ENCODE results near the gene MCM9.
"Not testable (repeated sequence)": the region's sequence is repeated elsewhere in the genome, so short reads cannot be mapped to it uniquely, and the experiment has no call there.

MCM9 gene

GRCh38 chr6:118872318-118872717, 62.6 kb downstream of the MCM9 start:
- Histone ChIP-seq H3K4me3 (ENCODE audit: low read depth in 1 of 2, low read length in 2 of 2) (no peak overlapping the region), H3K9me3 (ENCODE audit: control insufficient read depth in 1 of 2, low read length in 2 of 2) (no peaks in the 10 kb centered on the region), H3K4me1 (ENCODE audit: control insufficient read depth in 1 of 2, insufficient read depth in 2 of 2, low read length in 2 of 2) (no peaks in the 10 kb centered on the region)

GRCh38 chr6:118871331-118871730, 63.6 kb downstream of the MCM9 start:
- H3K27me3 ChIP-seq (ENCODE audit: control insufficient read depth in 1 of 2, insufficient read depth in 2 of 2, low read length in 2 of 2), result no peaks in the 10 kb centered on the region
- H3K36me3 ChIP-seq (ENCODE audit: control insufficient read depth in 1 of 2, insufficient read depth in 2 of 2, low read length in 2 of 2), result no peaks in the 10 kb centered on the region
- no peak overlapping the region for H3K27ac ChIP-seq (ENCODE audit: low read depth, low read length)
- no peaks in the 10 kb centered on the region for H3K9me3 ChIP-seq (ENCODE audit: control insufficient read depth in 1 of 2, low read length in 2 of 2)
- H3K9ac ChIP-seq (ENCODE audit: low read depth in 1 of 2, low read length in 2 of 2), result no peak overlapping the region
- H3K4me1 ChIP-seq (ENCODE audit: control insufficient read depth in 1 of 2, insufficient read depth in 2 of 2, low read length in 2 of 2), result no peaks in the 10 kb centered on the region
- no peak overlapping the region for H3K4me3 ChIP-seq (ENCODE audit: low read depth in 1 of 2, low read length in 2 of 2)

More at GRCh38 chr6:118872318-118872717, 62.6 kb downstream of the MCM9 start:
- Histone ChIP-seq H3K27ac (ENCODE audit: low read depth, low read length) (no peak overlapping the region), H3K36me3 (ENCODE audit: control insufficient read depth in 1 of 2, insufficient read depth in 2 of 2, low read length in 2 of 2) (no peaks in the 10 kb centered on the region), H3K9ac (ENCODE audit: low read depth in 1 of 2, low read length in 2 of 2) (no peak overlapping the region), H3K27me3 (ENCODE audit: control insufficient read depth in 1 of 2, insufficient read depth in 2 of 2, low read length in 2 of 2) (no peaks in the 10 kb centered on the region)

- no peak overlapping the region for H3K9ac ChIP-seq (ENCODE audit: low read depth in 1 of 2, low read length in 2 of 2)
- H3K4me1 ChIP-seq (ENCODE audit: control insufficient read depth in 1 of 2, insufficient read depth in 2 of 2, low read length in 2 of 2), result no peaks in the 10 kb centered on the region
- no peaks in the 10 kb centered on the region for H3K36me3 ChIP-seq (ENCODE audit: control insufficient read depth in 1 of 2, insufficient read depth in 2 of 2, low read length in 2 of 2)
- no peaks in the 10 kb centered on the region for H3K9me3 ChIP-seq (ENCODE audit: control insufficient read depth in 1 of 2, low read length in 2 of 2)
- H3K4me3 ChIP-seq (ENCODE audit: low read depth in 1 of 2, low read length in 2 of 2), result no peak overlapping the region
- no peak overlapping the region for H3K27ac ChIP-seq (ENCODE audit: low read depth, low read length)
- no peaks in the 10 kb centered on the region for H3K27me3 ChIP-seq (ENCODE audit: control insufficient read depth in 1 of 2, insufficient read depth in 2 of 2, low read length in 2 of 2)
These were observed 64.9 kb downstream of the MCM9 start for GRCh38 chr6:118869894-118870589.

GRCh38 chr6:118869350-118869749, 65.6 kb downstream of the MCM9 start:
- Histone ChIP-seq H3K27me3 (ENCODE audit: control insufficient read depth in 1 of 2, insufficient read depth in 2 of 2, low read length in 2 of 2) (no peaks in the 10 kb centered on the region), H3K9me3 (ENCODE audit: control insufficient read depth in 1 of 2, low read length in 2 of 2) (no peaks in the 10 kb centered on the region), H3K36me3 (ENCODE audit: control insufficient read depth in 1 of 2, insufficient read depth in 2 of 2, low read length in 2 of 2) (no peaks in the 10 kb centered on the region), H3K27ac (ENCODE audit: low read depth, low read length) (no peak overlapping the region), H3K4me1 (ENCODE audit: control insufficient read depth in 1 of 2, insufficient read depth in 2 of 2, low read length in 2 of 2) (peaks cover 3 to 4% of the 10 kb centered on the region in 2 donors), H3K9ac (ENCODE audit: low read depth in 1 of 2, low read length in 2 of 2) (no peak overlapping the region), H3K4me3 (ENCODE audit: low read depth in 1 of 2, low read length in 2 of 2) (no peak overlapping the region)

GRCh38 chr6:118868901-118869300, 66.1 kb downstream of the MCM9 start:
- not testable (repeated sequence) for H3K27me3 ChIP-seq (ENCODE audit: control insufficient read depth in 1 of 2, insufficient read depth in 2 of 2, low read length in 2 of 2); H3K9me3 ChIP-seq (ENCODE audit: control insufficient read depth in 1 of 2, low read length in 2 of 2)

GRCh38 chr6:118867181-118867580, 67.8 kb downstream of the MCM9 start:
- no peak overlapping the region for H3K9ac ChIP-seq (ENCODE audit: low read depth in 1 of 2, low read length in 2 of 2)
- H3K36me3 ChIP-seq (ENCODE audit: control insufficient read depth in 1 of 2, insufficient read depth in 2 of 2, low read length in 2 of 2), result no peaks in the 10 kb centered on the region
- peaks cover 4 to 6% of the 10 kb centered on the region in 2 donors for H3K4me1 ChIP-seq (ENCODE audit: control insufficient read depth in 1 of 2, insufficient read depth in 2 of 2, low read length in 2 of 2)
- no peaks in the 10 kb centered on the region for H3K27me3 ChIP-seq (ENCODE audit: control insufficient read depth in 1 of 2, insufficient read depth in 2 of 2, low read length in 2 of 2)
- H3K27ac ChIP-seq (ENCODE audit: low read depth, low read length), result no peak overlapping the region
- no peak overlapping the region for H3K4me3 ChIP-seq (ENCODE audit: low read depth in 1 of 2, low read length in 2 of 2)
- H3K9me3 ChIP-seq (ENCODE audit: control insufficient read depth in 1 of 2, low read length in 2 of 2), result no peaks in the 10 kb centered on the region

More at GRCh38 chr6:118868901-118869300, 66.1 kb downstream of the MCM9 start:
- H3K36me3 ChIP-seq (ENCODE audit: control insufficient read depth in 1 of 2, insufficient read depth in 2 of 2, low read length in 2 of 2); H3K4me1 ChIP-seq (ENCODE audit: control insufficient read depth in 1 of 2, insufficient read depth in 2 of 2, low read length in 2 of 2); H3K4me3 ChIP-seq (ENCODE audit: low read depth in 1 of 2, low read length in 2 of 2); H3K27ac ChIP-seq (ENCODE audit: low read depth, low read length); H3K9ac ChIP-seq (ENCODE audit: low read depth in 1 of 2, low read length in 2 of 2): not testable (repeated sequence)

- peaks cover 4 to 6% of the 10 kb centered on the region in 2 donors for H3K4me1 ChIP-seq (ENCODE audit: control insufficient read depth in 1 of 2, insufficient read depth in 2 of 2, low read length in 2 of 2)
- no peak overlapping the region for H3K4me3 ChIP-seq (ENCODE audit: low read depth in 1 of 2, low read length in 2 of 2)
- H3K27ac ChIP-seq (ENCODE audit: low read depth, low read length), result no peak overlapping the region
- no peaks in the 10 kb centered on the region for H3K36me3 ChIP-seq (ENCODE audit: control insufficient read depth in 1 of 2, insufficient read depth in 2 of 2, low read length in 2 of 2)
- no peak overlapping the region for H3K9ac ChIP-seq (ENCODE audit: low read depth in 1 of 2, low read length in 2 of 2)
- no peaks in the 10 kb centered on the region for H3K9me3 ChIP-seq (ENCODE audit: control insufficient read depth in 1 of 2, low read length in 2 of 2)
- H3K27me3 ChIP-seq (ENCODE audit: control insufficient read depth in 1 of 2, insufficient read depth in 2 of 2, low read length in 2 of 2), result no peaks in the 10 kb centered on the region
These were observed 69.9 kb downstream of the MCM9 start for GRCh38 chr6:118865100-118865391.

GRCh38 chr6:118864341-118865099, 70.4 kb downstream of the MCM9 start:
- Histone ChIP-seq H3K4me1 (ENCODE audit: control insufficient read depth in 1 of 2, insufficient read depth in 2 of 2, low read length in 2 of 2) (peaks cover 4 to 6% of the 10 kb centered on the region in 2 donors), H3K9ac (ENCODE audit: low read depth in 1 of 2, low read length in 2 of 2) (no peak overlapping the region), H3K27ac (ENCODE audit: low read depth, low read length) (no peak overlapping the region), H3K27me3 (ENCODE audit: control insufficient read depth in 1 of 2, insufficient read depth in 2 of 2, low read length in 2 of 2) (no peaks in the 10 kb centered on the region), H3K36me3 (ENCODE audit: control insufficient read depth in 1 of 2, insufficient read depth in 2 of 2, low read length in 2 of 2) (no peaks in the 10 kb centered on the region), H3K9me3 (ENCODE audit: control insufficient read depth in 1 of 2, low read length in 2 of 2) (no peaks in the 10 kb centered on the region), H3K4me3 (ENCODE audit: low read depth in 1 of 2, low read length in 2 of 2) (no peak overlapping the region)

- Histone ChIP-seq H3K4me3 (ENCODE audit: low read depth in 1 of 2, low read length in 2 of 2) (no peak overlapping the region), H3K4me1 (ENCODE audit: control insufficient read depth in 1 of 2, insufficient read depth in 2 of 2, low read length in 2 of 2) (peaks cover 4 to 6% of the 10 kb centered on the region in 2 donors), H3K36me3 (ENCODE audit: control insufficient read depth in 1 of 2, insufficient read depth in 2 of 2, low read length in 2 of 2) (no peaks in the 10 kb centered on the region), H3K27me3 (ENCODE audit: control insufficient read depth in 1 of 2, insufficient read depth in 2 of 2, low read length in 2 of 2) (no peaks in the 10 kb centered on the region), H3K9ac (ENCODE audit: low read depth in 1 of 2, low read length in 2 of 2) (no peak overlapping the region), H3K27ac (ENCODE audit: low read depth, low read length) (no peak overlapping the region), H3K9me3 (ENCODE audit: control insufficient read depth in 1 of 2, low read length in 2 of 2) (no peaks in the 10 kb centered on the region)
These were observed 72.5 kb downstream of the MCM9 start for GRCh38 chr6:118862443-118862842.

- no peak overlapping the region for H3K27ac ChIP-seq (ENCODE audit: low read depth, low read length)
- H3K4me3 ChIP-seq (ENCODE audit: low read depth in 1 of 2, low read length in 2 of 2), result no peak overlapping the region
- H3K9ac ChIP-seq (ENCODE audit: low read depth in 1 of 2, low read length in 2 of 2), result no peak overlapping the region
- no peaks in the 10 kb centered on the region for H3K27me3 ChIP-seq (ENCODE audit: control insufficient read depth in 1 of 2, insufficient read depth in 2 of 2, low read length in 2 of 2)
- H3K4me1 ChIP-seq (ENCODE audit: control insufficient read depth in 1 of 2, insufficient read depth in 2 of 2, low read length in 2 of 2), result peaks cover 4 to 6% of the 10 kb centered on the region in 2 donors
- H3K9me3 ChIP-seq (ENCODE audit: control insufficient read depth in 1 of 2, low read length in 2 of 2), result no peaks in the 10 kb centered on the region
- no peaks in the 10 kb centered on the region for H3K36me3 ChIP-seq (ENCODE audit: control insufficient read depth in 1 of 2, insufficient read depth in 2 of 2, low read length in 2 of 2)
These were observed 74.1 kb downstream of the MCM9 start for GRCh38 chr6:118860880-118861279.
